GM23338 (cell line): Measurements from ENCODE around the gene FYN. TPM values are rescaled to one million over a fixed set of nuclear protein-coding genes. Genes with fewer than 3 reads are reported as not detected.

Experiments
- ATAC-seq: fragments of 200-7000 bp; cut with Tn5 transposase; 3 replicates; pipeline ENCODE4 v1.9.1; 2020
- DNase-seq: peaks from one replicate; pipeline ENCODE4 v3.0.0-alpha.2; 2015; ENCODE audit warnings: low spot score
- H2AFZ ChIP-seq: fragments of 200-600 bp; sonication (generic); 2 replicates; pipeline ENCODE4 v1.8.0; 2016; ENCODE audit warnings: antibody characterized with exemption, mild to moderate bottlenecking, moderate library complexity
- H3F3A ChIP-seq: fragments of 200-600 bp; sonication (generic); replicated peaks from 2 replicates; pipeline ENCODE4 v1.8.0; 2017; ENCODE audit warnings: antibody characterized with exemption, mixed run types, low read depth
- H3K27ac ChIP-seq: fragments of 200-600 bp; sonication (generic); 2 replicates; pipeline ENCODE4 v1.6.1; 2016; ENCODE audit warnings: low read depth
- H3K27me3 ChIP-seq: fragments of 200-600 bp; sonication (generic); 2 replicates; pipeline ENCODE4 v1.8.0; 2016; ENCODE audit warnings: mild to moderate bottlenecking, mixed run types, moderate library complexity; ENCODE audit not compliant: insufficient read depth
- H3K36me3 ChIP-seq: fragments of 200-600 bp; sonication (generic); 2 replicates; pipeline ENCODE4 v1.8.0; 2016; ENCODE audit warnings: mild to moderate bottlenecking; ENCODE audit not compliant: insufficient read depth
- H3K4me1 ChIP-seq: fragments of 200-600 bp; sonication (generic); 2 replicates; pipeline ENCODE4 v1.8.0; 2016; ENCODE audit warnings: mild to moderate bottlenecking, moderate library complexity; ENCODE audit not compliant: insufficient read depth
- H3K4me2 ChIP-seq: fragments of 200-600 bp; sonication (generic); 2 replicates; pipeline ENCODE4 v1.7.1; 2017; ENCODE audit warnings: mixed run types
- H3K4me3 ChIP-seq: fragments of 200-600 bp; sonication (generic); 2 replicates; pipeline ENCODE4 v1.6.1; 2016; ENCODE audit warnings: mixed run types
- H3K79me2 ChIP-seq: fragments of 200-600 bp; sonication (generic); replicated peaks from 2 replicates; pipeline ENCODE4 v1.8.0; 2017; ENCODE audit warnings: mild to moderate bottlenecking; ENCODE audit not compliant: insufficient read depth
- H3K9me2 ChIP-seq: fragments of 200-600 bp; sonication (generic); 2 replicates; pipeline ENCODE4 v1.8.0; 2017; ENCODE audit not compliant: insufficient read depth
- H4K20me1 ChIP-seq: fragments of 200-600 bp; sonication (generic); replicated peaks from 2 replicates; pipeline ENCODE4 v1.8.0; 2017; ENCODE audit warnings: mild to moderate bottlenecking; ENCODE audit not compliant: insufficient read depth
- H3K27ac Mint-ChIP-seq: 2 replicates; pipeline ENCODE4 v1.8.0; 2020; ENCODE audit warnings: inconsistent platforms, mild to moderate bottlenecking, moderate library complexity, mixed read lengths
- H3K27me3 Mint-ChIP-seq: 3 replicates; pipeline ENCODE4 v1.8.0; 2022; ENCODE audit warnings: low read depth, mild to moderate bottlenecking, moderate library complexity, mixed read lengths, inconsistent platforms; ENCODE audit not compliant: insufficient read depth, poor library complexity
- H3K36me3 Mint-ChIP-seq: 3 replicates; pipeline ENCODE4 v1.8.0; 2021; ENCODE audit warnings: low read depth, mild to moderate bottlenecking, inconsistent platforms, moderate library complexity, mixed read lengths
- H3K4me1 Mint-ChIP-seq: 3 replicates; pipeline ENCODE4 v1.8.0; 2020; ENCODE audit warnings: mild to moderate bottlenecking, inconsistent platforms, mixed read lengths
- H3K4me3 Mint-ChIP-seq: 3 replicates; pipeline ENCODE4 v1.8.0; 2021; ENCODE audit warnings: moderate library complexity, mild to moderate bottlenecking, inconsistent platforms, mixed read lengths
- H3K9me3 Mint-ChIP-seq: 3 replicates; pipeline ENCODE4 v1.8.0; 2020; ENCODE audit warnings: moderate library complexity, mild to moderate bottlenecking, inconsistent platforms, mixed read lengths
- EZH2 ChIP-seq: fragments of 200-600 bp; sonication (generic); IDR thresholded peaks from one replicate; pipeline ENCODE4 v1.8.0; 2017; ENCODE audit warnings: antibody characterized with exemption, mild to moderate bottlenecking, low read depth; ENCODE audit not compliant: unreplicated experiment
- JUNB ChIP-seq: IDR thresholded peaks from one replicate; pipeline ENCODE4 v1.6.1; 2016; ENCODE audit warnings: antibody characterized with exemption; ENCODE audit not compliant: unreplicated experiment
- NANOG ChIP-seq: IDR thresholded peaks from 2 replicates; pipeline ENCODE4 v1.6.1; 2016; ENCODE audit warnings: antibody characterized with exemption, borderline replicate concordance
- POLR2AphosphoS5 ChIP-seq: IDR thresholded peaks from 2 replicates; pipeline ENCODE4 v1.6.1; 2016; ENCODE audit warnings: antibody characterized with exemption, low read depth
- STAT1 ChIP-seq: IDR thresholded peaks from one replicate; pipeline ENCODE4 v1.6.1; 2016; ENCODE audit warnings: antibody characterized with exemption; ENCODE audit not compliant: unreplicated experiment
- ZNF114 ChIP-seq: fragments of 250-450 bp; sonication (Bioruptor Pico); IDR thresholded peaks from 2 replicates; pipeline ENCODE4 v1.5.0; 2020; ENCODE audit warnings: mild to moderate bottlenecking, moderate library complexity
- ZNF331 ChIP-seq: fragments of 250-450 bp; sonication (Bioruptor Pico); IDR thresholded peaks from 2 replicates; pipeline ENCODE4 v1.5.0; 2020; ENCODE audit warnings: low read depth, mild to moderate bottlenecking, moderate library complexity
- polyA plus RNA-seq: library from polyadenylated mRNA; unstranded; fragments of >200 nt; fragmentation: Nextera tagmentation; extraction: Ambion mirVana; gene quantifications from 2 replicates; pipeline ENCODE4 v1.2.1, GENCODE V29; 2016
- total RNA-seq: library from RNA; depleted of rRNA; stranded (reverse); fragments of >200 nt; shearing (Covaris generic); gene quantifications from 2 replicates; pipeline ENCODE4 v1.2.3, GENCODE V29; 2014
- TF ChIP-seq, protein P1 (sequence below), 2 experiments: fragments of 200-600 bp in 1 of 2; sonication (generic) in 1 of 2; conservative IDR thresholded peaks; 2 replicates each; pipeline versions ENCODE4 v1.5.1 to v1.6.1; 2016 to 2017; ENCODE audit warnings: antibody characterized with exemption in 2 of 2, low read depth in 2 of 2, mild to moderate bottlenecking in 2 of 2, moderate library complexity in 1 of 2
- TF ChIP-seq, protein P2 (sequence below): IDR thresholded peaks from 2 replicates; pipeline ENCODE4 v1.6.1; 2016; ENCODE audit warnings: antibody characterized with exemption
- TF ChIP-seq, protein P3 (sequence below): IDR thresholded peaks from one replicate; pipeline ENCODE4 v1.6.1; 2018; ENCODE audit warnings: antibody characterized with exemption; ENCODE audit not compliant: unreplicated experiment

FYN gene
- total and polyA plus RNA-seq, 2 experiments from 2014 or later = 46.8 to 143 TPM

DNA sequence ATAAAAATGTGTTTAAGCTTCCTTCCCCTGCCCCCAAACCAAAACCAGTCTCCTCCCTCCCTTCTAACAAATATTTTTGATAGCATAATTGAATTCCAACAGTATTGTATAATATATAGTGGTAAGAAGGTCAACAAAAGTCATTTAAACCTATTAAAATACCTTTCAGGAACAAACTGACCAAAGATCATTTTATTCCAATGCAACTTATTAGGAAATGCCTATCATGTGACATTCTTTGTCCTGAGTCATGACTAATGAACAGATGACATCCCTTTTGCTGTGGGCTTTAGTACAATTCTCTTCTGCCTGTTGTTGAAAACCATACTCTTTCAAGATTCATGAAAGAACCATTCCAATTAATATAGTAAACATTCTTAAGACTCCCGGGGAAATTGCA is 216.1 kb downstream of the FYN start (continued):
- TF ChIP-seq ZNF114 (CRISPR knock-in tag) (no peak), NANOG (no peak), POLR2AphosphoS5 (no peak), STAT1 (no peak), JUNB (no peak), EZH2 (no peak)
- TF ChIP-seq, protein P1, sequence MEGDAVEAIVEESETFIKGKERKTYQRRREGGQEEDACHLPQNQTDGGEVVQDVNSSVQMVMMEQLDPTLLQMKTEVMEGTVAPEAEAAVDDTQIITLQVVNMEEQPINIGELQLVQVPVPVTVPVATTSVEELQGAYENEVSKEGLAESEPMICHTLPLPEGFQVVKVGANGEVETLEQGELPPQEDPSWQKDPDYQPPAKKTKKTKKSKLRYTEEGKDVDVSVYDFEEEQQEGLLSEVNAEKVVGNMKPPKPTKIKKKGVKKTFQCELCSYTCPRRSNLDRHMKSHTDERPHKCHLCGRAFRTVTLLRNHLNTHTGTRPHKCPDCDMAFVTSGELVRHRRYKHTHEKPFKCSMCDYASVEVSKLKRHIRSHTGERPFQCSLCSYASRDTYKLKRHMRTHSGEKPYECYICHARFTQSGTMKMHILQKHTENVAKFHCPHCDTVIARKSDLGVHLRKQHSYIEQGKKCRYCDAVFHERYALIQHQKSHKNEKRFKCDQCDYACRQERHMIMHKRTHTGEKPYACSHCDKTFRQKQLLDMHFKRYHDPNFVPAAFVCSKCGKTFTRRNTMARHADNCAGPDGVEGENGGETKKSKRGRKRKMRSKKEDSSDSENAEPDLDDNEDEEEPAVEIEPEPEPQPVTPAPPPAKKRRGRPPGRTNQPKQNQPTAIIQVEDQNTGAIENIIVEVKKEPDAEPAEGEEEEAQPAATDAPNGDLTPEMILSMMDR (conservative IDR thresholded peaks at IDR 0.05; ENCODE audit: low read depth in 2 of 2) = no peak

DNA sequence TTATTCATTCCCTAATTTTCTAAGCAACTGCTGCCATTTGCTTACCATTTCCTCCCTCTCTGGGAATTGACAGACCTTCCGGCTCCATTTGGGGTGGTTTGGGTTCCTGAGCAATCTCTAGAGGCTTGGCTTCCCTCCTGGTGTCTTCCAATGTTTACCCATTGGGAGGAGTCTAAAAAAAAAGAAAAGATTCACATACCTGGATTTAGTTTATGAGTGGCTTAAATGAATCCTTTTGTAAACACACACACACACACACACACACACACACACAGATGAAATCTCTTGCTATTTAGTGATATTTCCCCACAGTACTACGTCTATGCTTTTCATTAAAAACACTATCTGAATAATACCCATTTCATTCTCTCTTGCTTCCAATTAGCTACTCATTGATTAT is 219.3 kb downstream of the FYN start:
- Histone ChIP-seq H3K4me3 (no peak overlapping the region), H3F3A (no peaks in the 10 kb centered on the region), H3K4me1 (peaks cover 23% of the 10 kb centered on the region), H3K27ac (peak overlapping the region; percentile 24; the same call in 1 of the 2 replicates), H3K36me3 (no peaks in the 10 kb centered on the region), H3K9me2 (no peaks in the 10 kb centered on the region), H3K4me2 (peak overlapping the region; percentile 17), H3K27me3 (no peaks in the 10 kb centered on the region), H4K20me1 (no peaks in the 10 kb centered on the region), H2AFZ (no peak overlapping the region), H3K79me2 (no peaks in the 10 kb centered on the region)
- H3K4me3 Mint-ChIP-seq = no peak overlapping the region
- H3K27ac Mint-ChIP-seq = peak overlapping the region; percentile 83
- H3K9me3 Mint-ChIP-seq = peaks cover 4% of the 10 kb centered on the region; the same call in 2 of the 3 replicates
- TF ChIP-seq ZNF114 (CRISPR knock-in tag) = no peak
- TF ChIP-seq, protein P2, sequence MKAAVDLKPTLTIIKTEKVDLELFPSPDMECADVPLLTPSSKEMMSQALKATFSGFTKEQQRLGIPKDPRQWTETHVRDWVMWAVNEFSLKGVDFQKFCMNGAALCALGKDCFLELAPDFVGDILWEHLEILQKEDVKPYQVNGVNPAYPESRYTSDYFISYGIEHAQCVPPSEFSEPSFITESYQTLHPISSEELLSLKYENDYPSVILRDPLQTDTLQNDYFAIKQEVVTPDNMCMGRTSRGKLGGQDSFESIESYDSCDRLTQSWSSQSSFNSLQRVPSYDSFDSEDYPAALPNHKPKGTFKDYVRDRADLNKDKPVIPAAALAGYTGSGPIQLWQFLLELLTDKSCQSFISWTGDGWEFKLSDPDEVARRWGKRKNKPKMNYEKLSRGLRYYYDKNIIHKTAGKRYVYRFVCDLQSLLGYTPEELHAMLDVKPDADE = peak; percentile 18; the same call in 1 of the 2 replicates
- peak; percentile 39; the same call in 1 of the 2 replicates for TF ChIP-seq NANOG
- no peak for TF ChIP-seq EZH2
- peaks cover 31% of the 10 kb centered on the region for H3K4me1 Mint-ChIP-seq
- DNase-seq (no peak), ATAC-seq (peak; percentile 61)
- H3K27me3 Mint-ChIP-seq = peaks cover 2% of the 10 kb centered on the region
- H3K36me3 Mint-ChIP-seq = peaks cover 9% of the 10 kb centered on the region; the same call in 2 of the 3 replicates

DNA sequence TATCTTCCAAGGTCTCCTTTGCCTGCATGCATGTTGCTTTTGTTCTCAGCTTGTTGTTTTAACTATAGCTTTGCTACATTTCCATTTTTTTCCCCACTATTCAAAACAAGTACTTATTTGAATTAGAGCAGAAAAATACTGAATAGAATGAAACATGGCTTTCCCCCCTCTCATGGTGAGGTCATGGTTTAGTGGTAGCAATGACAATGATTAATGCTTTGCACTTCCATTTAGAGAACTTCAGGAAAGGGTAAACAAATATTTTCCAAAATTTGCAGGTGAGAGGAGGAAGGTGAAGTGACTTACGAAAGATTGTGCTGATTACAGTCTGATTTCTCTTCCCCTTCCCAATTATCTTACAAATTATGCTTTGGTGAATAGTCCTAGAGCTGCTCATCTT is 219.8 kb downstream of the FYN start:
- Histone ChIP-seq H3K27me3 (no peaks in the 10 kb centered on the region), H2AFZ (no peak overlapping the region), H3K27ac (peak overlapping the region; percentile 55; the same call in 1 of the 2 replicates), H3K79me2 (no peaks in the 10 kb centered on the region), H3K4me1 (peaks cover 23% of the 10 kb centered on the region), H3K4me3 (no peak overlapping the region; the same call in 1 of the 2 replicates), H4K20me1 (no peaks in the 10 kb centered on the region), H3K4me2 (peak overlapping the region; percentile 17), H3F3A (no peaks in the 10 kb centered on the region), H3K36me3 (no peaks in the 10 kb centered on the region), H3K9me2 (no peaks in the 10 kb centered on the region)
- H3K27me3 Mint-ChIP-seq = peaks cover 2% of the 10 kb centered on the region
- peaks cover 4% of the 10 kb centered on the region; the same call in 2 of the 3 replicates for H3K9me3 Mint-ChIP-seq
- H3K36me3 Mint-ChIP-seq = peaks cover 9% of the 10 kb centered on the region; the same call in 2 of the 3 replicates
- no peak overlapping the region for H3K4me3 Mint-ChIP-seq
- H3K4me1 Mint-ChIP-seq = peaks cover 31% of the 10 kb centered on the region
- peak overlapping the region; percentile 34; the same call in 1 of the 2 replicates for H3K27ac Mint-ChIP-seq
- ATAC-seq (no peak), DNase-seq (no peak)
- TF ChIP-seq POLR2AphosphoS5 (no peak), ZNF331 (CRISPR knock-in tag) (no peak)
- TF ChIP-seq, protein P3, sequence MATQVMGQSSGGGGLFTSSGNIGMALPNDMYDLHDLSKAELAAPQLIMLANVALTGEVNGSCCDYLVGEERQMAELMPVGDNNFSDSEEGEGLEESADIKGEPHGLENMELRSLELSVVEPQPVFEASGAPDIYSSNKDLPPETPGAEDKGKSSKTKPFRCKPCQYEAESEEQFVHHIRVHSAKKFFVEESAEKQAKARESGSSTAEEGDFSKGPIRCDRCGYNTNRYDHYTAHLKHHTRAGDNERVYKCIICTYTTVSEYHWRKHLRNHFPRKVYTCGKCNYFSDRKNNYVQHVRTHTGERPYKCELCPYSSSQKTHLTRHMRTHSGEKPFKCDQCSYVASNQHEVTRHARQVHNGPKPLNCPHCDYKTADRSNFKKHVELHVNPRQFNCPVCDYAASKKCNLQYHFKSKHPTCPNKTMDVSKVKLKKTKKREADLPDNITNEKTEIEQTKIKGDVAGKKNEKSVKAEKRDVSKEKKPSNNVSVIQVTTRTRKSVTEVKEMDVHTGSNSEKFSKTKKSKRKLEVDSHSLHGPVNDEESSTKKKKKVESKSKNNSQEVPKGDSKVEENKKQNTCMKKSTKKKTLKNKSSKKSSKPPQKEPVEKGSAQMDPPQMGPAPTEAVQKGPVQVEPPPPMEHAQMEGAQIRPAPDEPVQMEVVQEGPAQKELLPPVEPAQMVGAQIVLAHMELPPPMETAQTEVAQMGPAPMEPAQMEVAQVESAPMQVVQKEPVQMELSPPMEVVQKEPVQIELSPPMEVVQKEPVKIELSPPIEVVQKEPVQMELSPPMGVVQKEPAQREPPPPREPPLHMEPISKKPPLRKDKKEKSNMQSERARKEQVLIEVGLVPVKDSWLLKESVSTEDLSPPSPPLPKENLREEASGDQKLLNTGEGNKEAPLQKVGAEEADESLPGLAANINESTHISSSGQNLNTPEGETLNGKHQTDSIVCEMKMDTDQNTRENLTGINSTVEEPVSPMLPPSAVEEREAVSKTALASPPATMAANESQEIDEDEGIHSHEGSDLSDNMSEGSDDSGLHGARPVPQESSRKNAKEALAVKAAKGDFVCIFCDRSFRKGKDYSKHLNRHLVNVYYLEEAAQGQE = no peak
